Measurements from ENCODE around the gene CHST5.

DNA sequence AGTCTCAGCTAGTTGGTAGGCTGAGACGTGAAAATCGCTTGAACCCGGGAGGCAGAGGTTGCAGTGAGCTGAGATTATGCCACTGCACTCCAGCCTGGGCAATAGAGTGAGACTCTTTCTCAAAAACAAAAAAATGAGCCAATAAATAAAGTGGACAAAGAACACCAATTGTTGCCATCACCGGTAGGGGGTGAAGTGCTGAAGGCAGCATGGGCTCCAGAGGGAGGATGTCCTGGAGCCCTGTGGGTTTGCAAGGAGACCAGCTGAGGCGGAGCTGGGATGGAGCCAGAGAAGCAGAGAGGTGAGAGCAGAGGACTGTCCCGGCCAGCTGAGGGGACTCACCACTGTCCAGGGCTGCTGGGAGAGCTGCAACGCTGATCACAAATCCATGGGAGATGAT is 54.4 kb downstream of the CHST5 start:
- TF ChIP-seq, protein P1, sequence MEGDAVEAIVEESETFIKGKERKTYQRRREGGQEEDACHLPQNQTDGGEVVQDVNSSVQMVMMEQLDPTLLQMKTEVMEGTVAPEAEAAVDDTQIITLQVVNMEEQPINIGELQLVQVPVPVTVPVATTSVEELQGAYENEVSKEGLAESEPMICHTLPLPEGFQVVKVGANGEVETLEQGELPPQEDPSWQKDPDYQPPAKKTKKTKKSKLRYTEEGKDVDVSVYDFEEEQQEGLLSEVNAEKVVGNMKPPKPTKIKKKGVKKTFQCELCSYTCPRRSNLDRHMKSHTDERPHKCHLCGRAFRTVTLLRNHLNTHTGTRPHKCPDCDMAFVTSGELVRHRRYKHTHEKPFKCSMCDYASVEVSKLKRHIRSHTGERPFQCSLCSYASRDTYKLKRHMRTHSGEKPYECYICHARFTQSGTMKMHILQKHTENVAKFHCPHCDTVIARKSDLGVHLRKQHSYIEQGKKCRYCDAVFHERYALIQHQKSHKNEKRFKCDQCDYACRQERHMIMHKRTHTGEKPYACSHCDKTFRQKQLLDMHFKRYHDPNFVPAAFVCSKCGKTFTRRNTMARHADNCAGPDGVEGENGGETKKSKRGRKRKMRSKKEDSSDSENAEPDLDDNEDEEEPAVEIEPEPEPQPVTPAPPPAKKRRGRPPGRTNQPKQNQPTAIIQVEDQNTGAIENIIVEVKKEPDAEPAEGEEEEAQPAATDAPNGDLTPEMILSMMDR (conservative IDR thresholded peaks at IDR 0.05; ENCODE audit: low read depth in 2 of 2) = peak in 1 of 2 experiments; percentile 29; a peak in 1 of 4 replicates
- TF ChIP-seq EZH2 (IDR thresholded peaks at IDR 0.05; ENCODE audit: low read depth, unreplicated experiment) (no peak), EZH2phosphoT487 (IDR thresholded peaks at IDR 0.05; ENCODE audit: unreplicated experiment) (no peak), NANOG (IDR thresholded peaks at IDR 0.05; ENCODE audit: borderline replicate concordance) (no peak), ZNF331 (CRISPR knock-in tag; IDR thresholded peaks at IDR 0.05; ENCODE audit: low read depth) (no peak), POLR2AphosphoS5 (IDR thresholded peaks at IDR 0.05; ENCODE audit: low read depth) (no peak), CREB1 (CRISPR knock-in tag; IDR thresholded peaks at IDR 0.05; ENCODE audit: low read depth) (no peak)

Data from GM23338 (cell line).